ENCODE results near the gene SNAPC4. TPM values are rescaled to one million over a fixed set of nuclear protein-coding genes. Genes with fewer than 3 reads are reported as not detected.

SNAPC4 gene
- total RNA-seq, 1 donor from 2014 or later: 22.9 TPM

GRCh38 chr9:136403915-136404800 is 4.2 kb upstream of the SNAPC4 start:
- peaks cover 2% of the 10 kb centered on the region for H3K4me1 Mint-ChIP-seq (ENCODE audit: low read depth, unreplicated experiment)

DNA sequence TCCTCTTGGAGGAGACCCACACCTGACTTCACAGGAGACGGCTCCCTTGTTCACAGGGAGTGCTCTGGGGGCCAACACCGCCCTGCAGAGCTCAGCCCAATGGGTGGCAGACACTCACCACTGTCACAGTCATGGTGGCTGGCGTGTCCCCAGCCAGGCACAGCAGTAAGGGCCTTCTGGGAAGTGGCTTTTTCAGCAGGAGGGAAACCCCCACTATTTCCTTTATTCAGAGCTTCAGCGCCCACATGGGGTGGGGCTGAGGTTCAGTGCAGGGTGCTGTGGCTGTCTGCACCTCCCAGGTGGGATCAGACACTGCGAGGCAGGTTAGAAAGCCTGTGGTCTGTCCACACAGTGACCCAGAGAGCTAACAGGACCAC is 3.6 kb upstream of the SNAPC4 start:
- Mint-ChIP-seq H3K36me3 (ENCODE audit: unreplicated experiment) (no peaks in the 10 kb centered on the region), H3K27ac (ENCODE audit: unreplicated experiment) (no peak overlapping the region), H3K4me3 (ENCODE audit: unreplicated experiment) (no peak overlapping the region), H3K9me3 (ENCODE audit: unreplicated experiment) (no peaks in the 10 kb centered on the region), H3K27me3 (ENCODE audit: unreplicated experiment) (peaks cover 8% of the 10 kb centered on the region), H3K4me1 (ENCODE audit: low read depth, unreplicated experiment) (peaks cover 3% of the 10 kb centered on the region)
- no peak for DNase-seq
- no peak for TF ChIP-seq CTCF (IDR thresholded peaks at IDR 0.05; ENCODE audit: partially characterized antibody, unreplicated experiment)

More at GRCh38 chr9:136403915-136404800, 4.2 kb upstream of the SNAPC4 start:
- no peak overlapping the region for H3K27ac Mint-ChIP-seq (ENCODE audit: unreplicated experiment)
- no peak for TF ChIP-seq CTCF (IDR thresholded peaks at IDR 0.05; ENCODE audit: partially characterized antibody, unreplicated experiment)
- H3K9me3 Mint-ChIP-seq (ENCODE audit: unreplicated experiment): peaks cover 2% of the 10 kb centered on the region
- no peak for DNase-seq
- no peaks in the 10 kb centered on the region for H3K36me3 Mint-ChIP-seq (ENCODE audit: unreplicated experiment)
- H3K27me3 Mint-ChIP-seq (ENCODE audit: unreplicated experiment): peaks cover 4% of the 10 kb centered on the region
- H3K4me3 Mint-ChIP-seq (ENCODE audit: unreplicated experiment): no peak overlapping the region

- TF ChIP-seq CTCF (IDR thresholded peaks at IDR 0.05; ENCODE audit: partially characterized antibody, unreplicated experiment): no peak
- Mint-ChIP-seq H3K27me3 (ENCODE audit: unreplicated experiment) (peaks cover 8% of the 10 kb centered on the region), H3K4me3 (ENCODE audit: unreplicated experiment) (no peak overlapping the region), H3K9me3 (ENCODE audit: unreplicated experiment) (peaks cover 2% of the 10 kb centered on the region), H3K36me3 (ENCODE audit: unreplicated experiment) (no peaks in the 10 kb centered on the region), H3K27ac (ENCODE audit: unreplicated experiment) (no peak overlapping the region), H3K4me1 (ENCODE audit: low read depth, unreplicated experiment) (peaks cover 3% of the 10 kb centered on the region)
- DNase-seq: no peak
Observed at GRCh38 chr9:136402067-136402466, 2.1 kb upstream of the SNAPC4 start.

GRCh38 chr9:136401173-136401922 is 1.4 kb upstream of the SNAPC4 start:
- Mint-ChIP-seq H3K27me3 (ENCODE audit: unreplicated experiment) (peaks cover 10% of the 10 kb centered on the region), H3K9me3 (ENCODE audit: unreplicated experiment) (peaks cover 5% of the 10 kb centered on the region), H3K27ac (ENCODE audit: unreplicated experiment) (no peak overlapping the region), H3K36me3 (ENCODE audit: unreplicated experiment) (no peaks in the 10 kb centered on the region), H3K4me3 (ENCODE audit: unreplicated experiment) (no peak overlapping the region), H3K4me1 (ENCODE audit: low read depth, unreplicated experiment) (peaks cover 3% of the 10 kb centered on the region)
- TF ChIP-seq CTCF (IDR thresholded peaks at IDR 0.05; ENCODE audit: partially characterized antibody, unreplicated experiment): no peak
- DNase-seq: no peak

All from glutamatergic neuron (in vitro differentiated cells).